ENCODE data around the gene OR1F1. TPM values are rescaled to one million over a fixed set of nuclear protein-coding genes. Genes with fewer than 3 reads are reported as not detected.
"Not testable (repeated sequence)": the region's sequence is repeated elsewhere in the genome, so short reads cannot be mapped to it uniquely, and the experiment has no call there.

OR1F1 gene
- total RNA-seq, 2 donors from 2014 or later, result not detected

- peaks cover 43 to 64% of the 10 kb centered on the region in 2 donors for H3K27me3 Mint-ChIP-seq
Observed at GRCh38 chr16:3189869-3190268, 1.9 kb downstream of the OR1F1 start.

GRCh38 chr16:3190949-3191353 lies 2.9 kb downstream of the OR1F1 start:
- Mint-ChIP-seq H3K27me3 (peaks cover 42 to 57% of the 10 kb centered on the region in 2 donors), H3K36me3 (peaks cover 5% of the 10 kb centered on the region), H3K9me3 (no peaks in the 10 kb centered on the region), H3K4me3 (peak overlapping the region; percentile 63), H3K27ac (peak overlapping the region; percentile 31 to 77), H3K4me1 (ENCODE audit: low read depth in 2 of 2) (peaks cover 30 to 40% of the 10 kb centered on the region in 2 donors)
- DNase-seq (ENCODE audit: low spot score) (no peak), ATAC-seq (no peak)

More at GRCh38 chr16:3189869-3190268, 1.9 kb downstream of the OR1F1 start:
- Mint-ChIP-seq H3K36me3 (peaks cover 5% of the 10 kb centered on the region), H3K4me1 (ENCODE audit: low read depth in 2 of 2) (peaks cover 30 to 40% of the 10 kb centered on the region in 2 donors), H3K9me3 (no peaks in the 10 kb centered on the region), H3K27ac (peak overlapping the region; percentile 57 to 77), H3K4me3 (peak overlapping the region; percentile 65)
- ATAC-seq (no peak), DNase-seq (ENCODE audit: low spot score) (no peak)

GRCh38 chr16:3192476-3193019 lies 4.5 kb downstream of the OR1F1 start:
- Mint-ChIP-seq H3K36me3 (peaks cover 5% of the 10 kb centered on the region), H3K4me3 (no peak overlapping the region), H3K27ac (no peak overlapping the region), H3K4me1 (ENCODE audit: low read depth in 2 of 2) (peaks cover 29 to 34% of the 10 kb centered on the region in 2 donors), H3K27me3 (peaks cover 39 to 49% of the 10 kb centered on the region in 2 donors), H3K9me3 (no peaks in the 10 kb centered on the region)
- ATAC-seq (no peak), DNase-seq (ENCODE audit: low spot score) (no peak)

- H3K4me1 Mint-ChIP-seq (ENCODE audit: low read depth in 2 of 2), result peaks cover 21 to 26% of the 10 kb centered on the region in 2 donors
- peaks cover 38 to 47% of the 10 kb centered on the region in 2 donors for H3K27me3 Mint-ChIP-seq
- H3K4me3 Mint-ChIP-seq, result no peak overlapping the region
- ATAC-seq (no peak), DNase-seq (ENCODE audit: low spot score) (no peak)
- H3K36me3 Mint-ChIP-seq, result no peaks in the 10 kb centered on the region
- no peaks in the 10 kb centered on the region for H3K9me3 Mint-ChIP-seq
- no peak overlapping the region for H3K27ac Mint-ChIP-seq
Observed at GRCh38 chr16:3193221-3194212, 5.5 kb downstream of the OR1F1 start.

GRCh38 chr16:3194792-3195191 lies 6.8 kb downstream of the OR1F1 start:
- Mint-ChIP-seq H3K4me1 (ENCODE audit: low read depth in 2 of 2) (peaks cover 10 to 15% of the 10 kb centered on the region in 2 donors), H3K9me3 (no peaks in the 10 kb centered on the region), H3K27ac (no peak overlapping the region), H3K4me3 (no peak overlapping the region), H3K36me3 (no peaks in the 10 kb centered on the region), H3K27me3 (peaks cover 37 to 40% of the 10 kb centered on the region in 2 donors)
- ATAC-seq (no peak), DNase-seq (ENCODE audit: low spot score) (no peak)

GRCh38 chr16:3195975-3196374 lies 8.0 kb downstream of the OR1F1 start:
- H3K4me3 Mint-ChIP-seq, result no peak overlapping the region
- no peaks in the 10 kb centered on the region for H3K9me3 Mint-ChIP-seq
- H3K4me1 Mint-ChIP-seq (ENCODE audit: low read depth in 2 of 2), result peaks cover 5 to 7% of the 10 kb centered on the region in 2 donors
- no peak overlapping the region for H3K27ac Mint-ChIP-seq
- H3K27me3 Mint-ChIP-seq, result peaks cover 28 to 31% of the 10 kb centered on the region in 2 donors
- DNase-seq (ENCODE audit: low spot score) (no peak), ATAC-seq (no peak)
- H3K36me3 Mint-ChIP-seq, result no peaks in the 10 kb centered on the region

- H3K9me3 Mint-ChIP-seq; H3K27ac Mint-ChIP-seq; H3K4me1 Mint-ChIP-seq (ENCODE audit: low read depth in 2 of 2); DNase-seq (ENCODE audit: low spot score); ATAC-seq; H3K36me3 Mint-ChIP-seq; H3K4me3 Mint-ChIP-seq: not testable (repeated sequence)
- peaks cover 21 to 27% of the 10 kb centered on the region in 2 donors for H3K27me3 Mint-ChIP-seq
Observed at GRCh38 chr16:3197694-3198333, 9.8 kb downstream of the OR1F1 start.

- Mint-ChIP-seq H3K4me1 (ENCODE audit: low read depth in 2 of 2) (no peaks in the 10 kb centered on the region), H3K27me3 (peaks cover 21 to 27% of the 10 kb centered on the region in 2 donors), H3K27ac (no peak overlapping the region), H3K4me3 (no peak overlapping the region), H3K36me3 (no peaks in the 10 kb centered on the region), H3K9me3 (no peaks in the 10 kb centered on the region)
- DNase-seq (ENCODE audit: low spot score) (no peak), ATAC-seq (no peak)
Observed at GRCh38 chr16:3198334-3199072, 10.5 kb downstream of the OR1F1 start.

- ATAC-seq, result no peak
- Mint-ChIP-seq H3K4me1 (ENCODE audit: low read depth in 2 of 2) (no peaks in the 10 kb centered on the region), H3K36me3 (peaks cover 16% of the 10 kb centered on the region), H3K9me3 (peaks cover 9% of the 10 kb centered on the region), H3K27ac (no peak overlapping the region), H3K4me3 (no peak overlapping the region), H3K27me3 (peaks cover 15 to 16% of the 10 kb centered on the region in 2 donors)
- no peak for DNase-seq (ENCODE audit: low spot score)
Observed at GRCh38 chr16:3202903-3203539, 15.0 kb downstream of the OR1F1 start.

GRCh38 chr16:3205939-3206338 lies 17.9 kb downstream of the OR1F1 start:
- not testable (repeated sequence) for H3K9me3 Mint-ChIP-seq; DNase-seq (ENCODE audit: low spot score); H3K4me1 Mint-ChIP-seq (ENCODE audit: low read depth in 2 of 2); ATAC-seq; H3K27ac Mint-ChIP-seq; H3K4me3 Mint-ChIP-seq
- Mint-ChIP-seq H3K36me3 (peaks cover 16% of the 10 kb centered on the region), H3K27me3 (peaks cover 6 to 10% of the 10 kb centered on the region in 2 donors)

- ATAC-seq, result no peak
- Mint-ChIP-seq H3K4me1 (ENCODE audit: low read depth in 2 of 2) (peaks cover 0 to 10% of the 10 kb centered on the region in 2 donors), H3K27ac (no peak overlapping the region)
Observed at GRCh38 chr16:3207086-3207953, 19.3 kb downstream of the OR1F1 start.

GRCh38 chr16:3212006-3212405 lies 24.0 kb downstream of the OR1F1 start:
- peak overlapping the region in 1 of 2 donors; percentile 43 for H3K27ac Mint-ChIP-seq
- H3K36me3 Mint-ChIP-seq, result peaks cover 12% of the 10 kb centered on the region
- ATAC-seq (no peak), DNase-seq (ENCODE audit: low spot score) (no peak)
- peaks cover 11% of the 10 kb centered on the region for H3K9me3 Mint-ChIP-seq
- H3K4me1 Mint-ChIP-seq (ENCODE audit: low read depth in 2 of 2), result peaks cover 22 to 43% of the 10 kb centered on the region in 2 donors
- no peaks in the 10 kb centered on the region for H3K27me3 Mint-ChIP-seq
- H3K4me3 Mint-ChIP-seq, result no peak overlapping the region

More at GRCh38 chr16:3207086-3207953, 19.3 kb downstream of the OR1F1 start:
- H3K36me3 Mint-ChIP-seq, result peaks cover 16% of the 10 kb centered on the region
- H3K27me3 Mint-ChIP-seq, result peaks cover 5 to 10% of the 10 kb centered on the region in 2 donors
- no peak overlapping the region for H3K4me3 Mint-ChIP-seq
- H3K9me3 Mint-ChIP-seq, result peaks cover 9% of the 10 kb centered on the region
- DNase-seq (ENCODE audit: low spot score), result no peak
